ENCODE measurements around the gene UGT1A7.

DNA sequence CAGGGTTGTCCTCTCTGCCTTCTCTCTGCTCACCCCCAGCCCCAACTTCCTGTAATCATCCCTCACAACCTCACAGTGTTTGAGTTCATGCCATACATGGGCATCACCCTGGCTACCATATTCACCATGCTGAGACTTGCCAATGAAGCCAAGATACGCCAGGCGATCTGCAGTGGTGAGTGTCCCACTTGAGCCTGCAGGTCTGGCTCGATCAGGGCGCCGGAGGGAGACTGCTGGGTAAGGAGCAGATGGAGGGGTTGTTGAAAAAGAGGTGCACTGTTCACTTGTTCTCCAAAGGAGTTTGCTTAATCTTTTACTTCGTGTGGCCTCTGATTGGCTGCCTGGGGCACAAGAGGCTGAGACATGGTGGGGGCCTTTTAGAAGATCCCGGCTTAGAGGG, 111.0 kb downstream of the UGT1A7 start:
- TF ChIP-seq, protein P1, sequence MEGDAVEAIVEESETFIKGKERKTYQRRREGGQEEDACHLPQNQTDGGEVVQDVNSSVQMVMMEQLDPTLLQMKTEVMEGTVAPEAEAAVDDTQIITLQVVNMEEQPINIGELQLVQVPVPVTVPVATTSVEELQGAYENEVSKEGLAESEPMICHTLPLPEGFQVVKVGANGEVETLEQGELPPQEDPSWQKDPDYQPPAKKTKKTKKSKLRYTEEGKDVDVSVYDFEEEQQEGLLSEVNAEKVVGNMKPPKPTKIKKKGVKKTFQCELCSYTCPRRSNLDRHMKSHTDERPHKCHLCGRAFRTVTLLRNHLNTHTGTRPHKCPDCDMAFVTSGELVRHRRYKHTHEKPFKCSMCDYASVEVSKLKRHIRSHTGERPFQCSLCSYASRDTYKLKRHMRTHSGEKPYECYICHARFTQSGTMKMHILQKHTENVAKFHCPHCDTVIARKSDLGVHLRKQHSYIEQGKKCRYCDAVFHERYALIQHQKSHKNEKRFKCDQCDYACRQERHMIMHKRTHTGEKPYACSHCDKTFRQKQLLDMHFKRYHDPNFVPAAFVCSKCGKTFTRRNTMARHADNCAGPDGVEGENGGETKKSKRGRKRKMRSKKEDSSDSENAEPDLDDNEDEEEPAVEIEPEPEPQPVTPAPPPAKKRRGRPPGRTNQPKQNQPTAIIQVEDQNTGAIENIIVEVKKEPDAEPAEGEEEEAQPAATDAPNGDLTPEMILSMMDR (IDR thresholded peaks at IDR 0.05), result no peak
- no peak for TF ChIP-seq POLR2AphosphoS5 (IDR thresholded peaks at IDR 0.05)
- no peak for TF ChIP-seq POLR2A (IDR thresholded peaks at IDR 0.05)
- TF ChIP-seq EP300 (IDR thresholded peaks at IDR 0.05), result no peak
